HG03135 (cell line): ENCODE measurements around the gene FAM53B.

Source experiments
- ATAC-seq: cut with Tn5 transposase; IDR thresholded peaks from one replicate; pipeline ENCODE4 v1.9.1; 2021; ENCODE audit warnings: mild to moderate bottlenecking, moderate library complexity; ENCODE audit not compliant: unreplicated experiment

FAM53B gene

GRCh38 chr10:124602121-124602561, 142.0 kb downstream of the FAM53B start:
- ATAC-seq, result no peak

GRCh38 chr10:124601431-124602120, 142.6 kb downstream of the FAM53B start:
- ATAC-seq, result no peak

DNA sequence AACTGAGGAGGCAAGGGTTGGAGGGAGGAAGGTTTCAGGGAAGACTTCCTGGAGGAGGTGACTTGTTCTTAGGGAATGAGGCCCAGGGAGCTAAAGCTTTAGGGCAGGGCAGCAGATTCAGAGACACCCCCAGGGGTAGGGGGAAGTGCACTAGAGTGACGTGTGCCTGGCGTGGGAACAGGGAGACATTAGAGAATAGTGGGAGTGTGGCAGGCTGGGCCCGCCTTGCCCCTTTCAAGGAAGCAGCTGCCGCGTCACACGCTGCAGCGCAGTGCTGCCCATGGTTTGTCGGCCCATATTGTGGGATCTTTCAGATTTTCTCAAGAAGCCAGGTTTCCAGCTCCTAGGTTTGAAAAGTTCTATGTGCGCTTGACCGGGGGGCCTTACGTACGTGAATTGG, 143.2 kb downstream of the FAM53B start:
- ATAC-seq, result no peak

DNA sequence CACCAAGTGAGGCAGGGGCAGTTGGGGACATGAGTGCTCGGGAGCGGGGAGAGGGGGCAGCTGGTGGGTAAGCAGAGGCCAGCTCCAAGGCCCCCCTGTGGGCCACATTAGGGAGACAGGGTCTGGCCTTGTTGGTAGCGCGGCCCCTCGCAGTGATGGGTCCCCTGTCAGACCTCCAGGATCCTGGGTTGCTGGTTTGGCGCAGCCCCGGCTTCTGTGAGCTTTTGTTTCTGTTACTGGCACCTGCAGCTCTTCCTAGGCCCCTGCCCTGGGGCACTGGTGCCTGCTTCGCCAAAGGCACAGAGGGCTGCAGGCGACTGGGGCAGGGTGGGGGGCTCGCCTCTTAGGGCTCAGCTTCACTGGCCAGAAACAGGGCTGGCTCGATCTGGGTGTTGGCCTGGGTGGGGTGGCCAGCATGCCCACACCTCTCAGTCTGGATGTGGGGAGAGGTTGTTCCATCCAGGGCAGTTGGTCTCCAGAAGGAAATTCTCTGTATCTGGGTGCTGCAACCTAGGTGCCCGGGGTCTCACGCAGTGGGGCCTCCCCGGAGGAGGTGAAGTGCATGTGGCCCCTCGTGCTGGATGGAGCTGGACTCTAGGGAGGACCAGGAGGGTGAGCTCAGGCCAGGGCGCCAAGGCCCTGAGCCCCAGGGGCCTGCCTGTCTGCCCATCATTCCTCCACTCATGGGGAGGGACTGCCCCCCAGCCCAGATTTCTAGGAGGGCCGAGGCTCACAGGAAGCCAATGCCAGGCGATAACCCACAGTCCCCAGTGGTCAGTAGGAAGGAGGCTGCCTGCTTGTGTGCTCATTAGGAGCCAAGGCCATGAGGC, 143.9 kb downstream of the FAM53B start:
- no peak for ATAC-seq

- no peak for ATAC-seq
Measured at GRCh38 chr10:124599588-124600050, 144.6 kb downstream of the FAM53B start.

DNA sequence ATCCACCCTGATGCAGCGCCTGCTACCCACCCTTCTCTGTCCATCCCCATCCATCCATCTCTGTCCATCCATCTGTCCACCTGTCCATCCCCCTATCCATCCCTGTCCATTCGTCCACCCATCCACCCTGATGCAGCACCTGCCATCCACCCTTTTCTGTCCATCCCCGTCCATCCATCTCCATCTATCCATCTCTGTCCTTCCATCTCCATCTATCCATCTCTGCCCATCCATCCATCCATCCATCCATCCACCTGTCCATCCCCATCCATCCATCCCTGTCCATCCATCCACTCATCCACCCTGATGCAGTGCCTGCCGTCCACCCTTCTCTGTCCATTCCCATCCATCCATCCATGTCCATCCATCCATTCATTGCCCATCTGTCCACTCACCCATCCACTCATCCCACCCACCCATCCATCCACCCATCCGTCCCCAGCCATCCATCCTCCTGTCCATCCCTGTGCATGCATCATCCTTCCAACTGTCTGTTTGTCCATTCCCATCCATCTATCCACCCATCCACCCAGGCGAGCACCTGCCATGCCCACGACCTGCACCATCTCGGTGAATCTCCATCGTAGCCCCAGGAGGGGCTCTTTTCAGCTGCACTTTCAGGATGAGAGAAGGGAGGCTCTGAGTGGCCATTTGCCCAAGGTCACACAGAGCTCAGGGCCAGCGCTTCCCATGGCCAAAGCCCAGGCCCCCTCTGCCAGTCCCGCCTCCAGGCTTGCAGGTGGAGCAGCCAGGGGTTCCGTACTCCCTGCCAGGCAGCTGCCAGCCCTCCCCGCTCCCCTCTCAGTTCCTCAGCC, 145.2 kb downstream of the FAM53B start:
- no peak for ATAC-seq

DNA sequence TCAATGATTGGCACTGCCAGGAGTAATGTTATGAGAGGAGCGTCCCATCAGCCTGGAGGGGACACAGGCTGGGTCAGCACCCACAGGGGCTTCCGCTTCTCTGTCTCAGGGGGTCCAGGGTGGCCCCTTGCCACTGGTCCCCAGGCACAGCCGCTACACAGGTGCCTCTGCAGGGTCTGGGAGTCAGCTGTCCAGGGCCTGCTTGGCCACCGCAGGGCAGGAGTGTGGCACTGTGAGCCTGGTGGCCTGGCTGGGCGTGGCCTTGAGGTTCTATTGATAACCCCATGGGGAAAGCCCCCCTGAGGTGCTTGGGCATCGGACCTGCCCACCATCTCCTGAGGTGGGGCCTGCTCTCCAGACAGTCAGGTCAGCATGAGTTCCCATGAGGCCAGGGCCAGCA, 146.0 kb downstream of the FAM53B start:
- no peak for ATAC-seq

- ATAC-seq, result no peak
Measured at GRCh38 chr10:124597846-124598165, 146.4 kb downstream of the FAM53B start.

DNA sequence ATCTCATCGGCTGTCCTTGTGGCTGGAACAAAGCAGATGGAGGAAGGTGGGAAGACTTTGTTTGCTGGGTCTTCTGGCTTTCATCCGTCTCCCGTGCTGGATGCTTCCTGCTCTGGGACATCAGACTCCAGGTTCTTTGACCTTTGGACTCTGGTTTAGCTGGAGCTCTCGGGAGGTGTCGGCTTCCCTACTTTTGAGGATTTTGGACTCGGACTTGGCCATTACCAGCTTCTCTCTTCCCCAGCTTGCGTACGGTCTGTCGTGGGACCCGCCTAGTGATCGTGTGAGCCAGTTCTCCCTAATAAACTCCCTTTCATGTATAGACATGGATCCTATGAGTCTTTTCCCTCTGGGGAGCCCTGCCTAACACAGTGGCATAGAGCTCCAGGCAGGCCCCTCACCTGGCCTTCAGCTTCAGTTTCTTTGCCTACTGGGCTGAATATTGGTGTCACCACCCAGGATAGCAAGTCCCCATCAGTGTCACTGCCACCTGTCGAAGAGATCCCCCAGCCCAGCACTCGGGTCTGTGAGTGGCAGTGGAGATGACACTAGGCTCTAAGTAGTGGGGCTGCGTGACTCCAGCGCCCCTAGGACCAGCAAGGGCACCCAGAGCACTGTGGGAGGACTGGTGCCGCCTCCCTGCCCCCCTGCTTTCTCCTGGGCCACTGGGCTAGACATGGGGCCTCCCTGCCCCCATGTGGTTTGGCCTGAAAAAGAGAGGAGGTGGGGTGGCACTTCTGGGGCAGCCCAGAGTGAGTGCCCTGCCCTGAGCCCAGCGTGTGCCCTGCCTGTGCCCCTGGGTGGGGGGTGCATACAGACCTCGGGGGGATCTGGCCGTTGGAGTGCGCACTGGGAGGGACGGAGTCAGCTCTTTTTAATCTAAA, 147.0 kb downstream of the FAM53B start:
- no peak for ATAC-seq

DNA sequence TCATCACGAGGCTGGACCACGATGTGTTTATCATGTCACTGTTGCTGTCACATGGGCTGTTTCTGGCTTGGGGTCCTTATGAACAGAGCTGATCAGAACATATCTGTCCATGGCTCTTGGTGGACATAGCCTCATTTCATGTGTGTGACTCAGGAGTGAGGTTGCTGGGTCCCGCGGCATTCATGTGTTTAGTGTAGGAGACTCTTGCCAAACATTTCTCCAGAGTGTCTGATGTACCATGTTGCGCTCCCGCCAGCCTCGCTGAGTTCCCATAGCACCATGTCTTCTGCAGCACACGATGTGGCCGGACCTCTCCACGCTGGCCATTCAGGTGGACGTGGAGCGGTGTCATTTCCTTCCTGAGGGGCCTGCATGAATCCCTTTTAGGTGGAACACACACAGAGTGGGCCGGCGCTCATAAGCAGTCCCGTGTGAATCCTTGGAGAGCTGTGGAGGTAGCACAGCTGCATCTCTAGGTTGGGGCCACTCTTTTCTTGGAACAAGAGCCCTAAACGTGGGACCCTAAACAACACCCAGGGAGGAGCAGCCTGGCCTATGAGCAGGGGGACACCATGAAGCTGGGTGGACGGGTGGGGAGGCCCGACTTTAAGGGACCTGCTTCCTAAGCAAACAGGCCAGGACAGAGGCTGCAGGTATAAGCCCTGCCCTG, 147.9 kb downstream of the FAM53B start:
- no peak for ATAC-seq

DNA sequence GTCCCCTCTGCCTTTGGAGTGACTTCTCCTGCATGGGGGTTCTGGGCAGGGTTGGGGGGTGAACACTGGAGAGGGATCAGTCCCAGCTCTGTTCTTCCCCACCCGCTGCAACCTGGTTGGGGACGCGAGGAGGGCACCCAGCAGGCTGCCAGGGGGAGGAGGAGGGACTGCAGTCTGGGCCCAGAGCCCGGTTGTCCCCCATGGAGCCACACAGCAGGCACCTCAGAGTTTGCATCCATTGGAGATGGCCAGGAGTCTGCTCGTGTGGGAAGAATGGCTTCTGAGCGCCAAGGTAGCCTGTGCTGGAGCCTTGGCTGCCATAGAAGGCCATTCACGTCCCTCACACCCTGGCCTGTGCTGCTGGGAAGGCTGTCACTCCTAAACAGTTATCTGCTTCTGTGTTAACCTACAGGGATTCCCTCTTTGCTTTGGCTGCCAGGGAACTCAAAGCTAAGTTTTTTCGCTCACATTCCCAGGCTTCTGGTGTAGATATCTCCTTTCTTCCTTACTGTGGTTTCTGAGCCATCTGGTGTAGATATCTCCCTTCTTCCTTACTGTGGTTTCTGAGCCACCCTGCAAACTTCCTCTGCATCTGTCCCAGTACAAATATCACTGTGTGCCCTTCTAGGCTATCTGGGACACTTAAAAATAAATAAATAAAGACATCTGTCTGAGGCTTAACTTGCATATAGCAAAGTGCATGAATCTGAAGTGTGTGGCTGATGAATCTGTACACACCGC, 148.9 kb downstream of the FAM53B start:
- no peak for ATAC-seq

GRCh38 chr10:124594240-124594639, 149.9 kb downstream of the FAM53B start:
- no peak for ATAC-seq

DNA sequence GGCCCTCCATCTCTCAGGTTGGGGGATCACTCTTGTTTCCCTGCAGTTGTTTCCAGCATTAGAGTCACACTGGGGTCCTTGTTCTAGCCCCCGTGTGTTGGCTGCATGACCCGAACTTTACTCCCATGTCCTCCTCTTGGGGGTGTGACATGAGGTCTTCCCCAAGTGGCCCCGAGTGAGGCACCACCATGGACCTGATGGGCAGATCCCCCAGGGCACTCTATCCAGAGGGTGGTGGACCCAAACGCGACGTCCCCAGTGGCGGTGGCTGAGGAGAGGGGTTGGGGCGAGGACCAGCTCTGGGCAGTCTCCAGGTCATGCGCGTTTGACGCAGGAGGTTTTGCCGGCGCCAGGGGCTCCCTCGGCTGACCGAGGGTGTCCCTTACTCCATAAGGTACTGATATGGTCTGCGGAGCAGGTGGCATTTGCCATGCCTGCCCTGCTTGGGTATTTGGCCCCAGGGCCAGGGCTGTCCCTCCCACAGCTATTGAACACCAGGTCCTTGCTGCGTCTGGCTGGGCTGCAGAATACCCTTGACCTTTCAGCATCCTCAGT, 150.7 kb downstream of the FAM53B start:
- ATAC-seq, result no peak

GRCh38 chr10:124592736-124593430, 151.3 kb downstream of the FAM53B start:
- ATAC-seq, result no peak

DNA sequence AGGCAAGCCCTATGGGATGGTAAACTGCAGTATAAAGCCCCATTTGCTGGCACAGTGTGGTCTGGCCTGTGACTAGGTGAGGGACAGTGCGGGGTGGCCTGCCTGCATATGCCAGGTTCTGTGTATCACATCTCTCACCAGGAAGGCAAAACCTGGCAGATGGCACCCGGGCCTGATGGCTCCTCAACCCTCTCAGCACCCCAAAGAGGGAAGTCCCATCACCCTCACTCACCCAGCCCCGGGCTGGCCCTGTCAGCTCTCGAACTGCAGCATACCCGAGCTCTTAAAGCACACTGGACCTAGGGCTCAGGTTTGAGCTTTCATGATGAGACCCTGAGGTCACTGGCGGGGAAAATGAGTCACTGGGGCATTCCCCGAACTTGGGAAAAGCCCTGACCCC, 152.1 kb downstream of the FAM53B start:
- no peak for ATAC-seq

DNA sequence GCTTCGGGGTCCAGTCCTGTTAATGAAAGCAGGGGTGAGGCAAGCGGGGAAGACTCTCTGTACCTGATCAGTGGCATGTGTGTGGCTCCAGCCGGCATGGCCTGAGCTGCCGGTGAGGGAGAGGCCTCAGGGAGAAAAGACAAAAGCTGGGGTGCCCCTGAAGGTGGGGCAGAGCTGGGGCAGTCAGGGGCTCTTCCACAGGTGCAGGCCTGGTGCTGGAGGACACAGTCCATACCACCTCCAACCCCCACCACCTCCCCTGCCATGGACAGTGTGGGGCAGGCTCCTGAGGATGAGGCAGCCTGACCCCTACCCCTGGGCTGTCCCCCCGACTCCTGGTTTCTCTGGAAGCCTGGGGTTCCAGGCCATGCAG, 153.1 kb downstream of the FAM53B start:
- no peak for ATAC-seq

GRCh38 chr10:124590216-124591122, 153.7 kb downstream of the FAM53B start:
- ATAC-seq, result no peak
